GM19463 (cell line): ENCODE measurements around the gene SLX4IP.

Source experiments
- ATAC-seq: cut with Tn5 transposase; IDR thresholded peaks from one replicate; pipeline ENCODE4 v1.9.1; 2021; ENCODE audit warnings: mild to moderate bottlenecking, moderate library complexity; ENCODE audit not compliant: unreplicated experiment

The SLX4IP gene

DNA sequence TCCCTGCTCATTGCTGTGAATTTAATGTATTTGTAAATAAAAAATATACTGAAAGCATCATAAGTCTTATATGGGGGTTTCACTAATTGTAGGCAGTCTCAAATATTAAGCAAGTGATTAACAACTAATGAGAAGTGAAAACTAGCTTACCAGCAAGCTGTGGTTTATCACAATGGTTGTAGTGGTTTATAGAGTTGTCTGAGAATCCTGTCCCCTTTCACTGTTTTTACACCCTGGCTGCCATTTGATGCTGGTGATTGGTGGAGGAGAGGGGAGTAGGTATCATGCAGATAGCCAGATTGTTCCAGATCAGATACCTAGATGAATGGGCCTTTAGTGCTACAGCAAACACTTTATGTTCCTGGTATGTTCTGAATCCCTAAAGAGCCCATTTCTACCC, 7.1 kb upstream of the SLX4IP start:
- peak; percentile 33 for ATAC-seq

DNA sequence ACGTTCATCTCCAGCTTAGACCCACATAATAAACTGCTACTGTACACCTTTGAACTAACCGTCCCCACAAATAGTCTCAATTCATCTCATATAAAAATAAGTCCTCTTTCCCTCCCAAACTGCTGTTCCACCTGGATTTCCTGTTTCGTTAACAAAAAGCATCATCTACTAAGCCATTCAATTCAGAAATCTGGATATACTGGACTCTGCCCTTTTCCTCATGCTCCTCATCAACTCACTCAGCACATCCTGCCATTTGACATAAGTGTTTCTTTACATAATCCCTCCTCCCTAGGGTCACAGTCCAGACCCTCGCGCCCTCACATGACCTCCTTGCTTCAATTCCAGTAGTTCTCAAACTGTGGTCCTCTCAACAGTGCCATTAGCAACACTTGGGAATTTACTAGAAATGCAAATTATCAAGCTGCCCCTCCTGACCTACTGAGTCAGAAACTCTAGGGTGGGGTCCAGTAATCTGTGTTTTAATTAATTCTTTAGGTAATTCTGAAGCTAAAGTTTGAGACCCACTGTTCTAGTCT, 5.6 kb upstream of the SLX4IP start:
- no peak for ATAC-seq

DNA sequence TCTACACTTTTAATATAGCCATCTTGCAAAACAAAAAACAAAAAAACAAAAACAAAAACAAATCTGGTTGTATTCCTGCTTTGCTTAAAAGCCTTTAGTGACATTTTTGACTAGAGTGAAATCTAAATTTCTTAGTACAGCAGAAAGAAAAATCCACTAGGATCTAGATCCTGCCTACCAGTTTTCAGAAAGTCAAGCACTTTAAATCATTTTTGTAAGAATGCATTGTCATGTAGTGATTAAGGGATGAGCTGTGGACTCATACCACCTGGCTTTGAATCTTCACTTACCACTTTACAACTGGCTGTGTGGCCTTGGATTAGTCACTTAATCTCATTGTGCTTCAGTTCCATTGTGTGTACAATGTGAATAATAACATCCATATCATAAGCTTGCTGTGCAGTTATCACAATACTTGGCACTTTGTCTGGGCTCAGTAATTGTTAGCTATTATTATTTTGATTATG, 5.1 kb upstream of the SLX4IP start:
- no peak for ATAC-seq

DNA sequence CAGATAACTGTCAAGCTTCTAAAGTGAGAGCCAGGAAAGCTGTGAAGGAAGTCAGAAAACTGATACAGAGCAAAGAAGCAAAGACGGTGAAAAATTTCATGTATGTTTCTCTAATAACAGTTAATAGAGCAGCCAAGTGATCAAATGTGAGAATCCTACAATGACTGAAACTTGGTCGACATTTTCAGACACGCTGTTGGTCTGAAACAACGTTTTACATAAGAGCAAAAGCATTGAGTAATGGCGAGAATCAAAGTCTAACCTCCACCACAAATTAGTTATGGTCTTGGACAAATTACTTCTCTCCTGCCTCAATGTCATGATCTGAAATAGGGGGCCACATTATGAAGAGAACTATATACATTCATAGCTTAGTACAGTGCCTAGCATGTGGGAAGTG, 4.4 kb upstream of the SLX4IP start:
- ATAC-seq, result no peak

DNA sequence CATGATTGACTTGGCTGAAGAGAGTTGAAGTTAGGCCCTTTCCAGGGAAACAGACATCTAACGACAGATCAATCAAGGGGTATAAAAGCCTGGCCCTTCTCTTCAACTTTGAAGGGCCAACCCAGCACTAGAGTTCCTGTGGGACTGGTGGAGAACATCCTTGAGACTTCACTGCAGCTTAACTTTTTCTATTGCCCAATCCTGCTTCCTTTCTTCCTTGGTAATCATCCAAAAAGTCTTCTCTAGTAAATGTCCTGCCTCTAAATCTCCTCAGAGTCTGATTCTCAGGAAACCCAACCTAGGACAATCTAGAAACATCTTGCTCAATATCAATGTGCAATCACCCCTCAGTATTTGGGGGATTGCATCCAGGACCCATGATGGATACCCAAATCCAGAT, 3.0 kb upstream of the SLX4IP start:
- no peak for ATAC-seq

DNA sequence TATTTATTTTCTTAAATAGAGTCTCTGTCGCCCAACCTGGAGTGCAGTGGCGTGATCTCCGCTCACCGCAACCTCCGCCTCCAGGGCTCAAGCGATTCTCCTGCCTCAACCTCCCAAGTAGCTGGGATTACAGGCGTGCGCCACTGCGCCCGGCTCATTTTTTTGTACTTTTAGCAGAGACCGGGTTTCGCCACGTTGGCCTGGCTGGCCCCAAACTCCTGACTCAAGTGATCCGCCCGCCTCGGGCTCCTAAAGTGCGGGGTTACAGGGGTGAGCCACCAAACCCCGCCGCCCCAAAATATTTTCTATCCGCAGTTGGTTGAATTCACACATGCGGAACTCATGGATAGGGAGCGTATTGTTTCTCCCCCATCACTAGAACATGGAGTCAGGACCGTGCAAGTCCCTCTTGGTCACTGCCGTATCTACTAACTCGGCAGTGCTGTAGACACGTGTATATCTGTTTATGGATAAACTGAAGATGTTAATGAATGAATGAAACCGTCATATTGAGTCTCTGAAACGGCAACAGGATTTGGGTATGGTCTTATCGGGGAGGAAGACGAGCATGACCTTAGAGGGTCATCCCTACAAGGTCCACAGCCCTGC, 2.0 kb upstream of the SLX4IP start:
- ATAC-seq, result no peak

DNA sequence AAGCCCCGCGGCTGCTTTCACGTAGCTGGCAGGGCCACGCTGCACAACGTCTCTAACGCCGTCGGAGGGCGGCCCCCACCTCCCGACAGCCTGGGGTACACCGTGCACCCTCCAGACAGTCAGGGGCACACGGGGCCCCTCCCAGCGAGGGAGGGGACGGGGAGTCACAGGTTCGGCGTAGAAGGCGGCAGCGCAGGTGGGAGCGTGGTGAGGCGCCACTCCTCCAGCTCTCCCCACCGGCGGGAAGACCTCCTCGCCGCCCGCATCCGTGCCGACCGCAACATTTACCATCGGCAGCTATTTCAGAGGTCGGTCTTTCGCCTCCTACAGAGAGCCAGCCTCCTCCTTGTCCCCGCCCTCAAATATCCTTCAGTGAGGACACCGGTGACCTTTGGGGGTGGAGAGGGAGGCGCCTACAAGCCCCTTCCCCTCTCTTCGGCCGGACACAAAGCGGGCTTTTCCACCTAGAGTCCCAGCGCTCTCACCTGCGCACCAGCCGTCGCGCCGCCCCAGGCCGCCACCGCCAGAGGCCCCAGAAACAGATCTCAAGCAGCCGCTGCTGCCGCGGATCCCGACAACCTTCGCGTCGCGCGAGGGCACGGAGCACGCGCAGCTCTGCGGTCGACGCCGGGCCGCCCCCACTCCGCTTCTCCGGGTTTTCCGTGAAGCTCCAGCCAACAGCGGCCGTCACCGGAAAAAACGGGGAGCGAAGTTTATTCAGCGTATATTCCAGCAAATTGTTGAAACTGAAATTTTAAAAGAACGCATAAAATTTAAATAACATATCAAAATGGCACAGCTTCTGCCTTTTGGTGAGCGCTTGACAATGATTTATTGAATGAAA, 1.3 kb upstream of the SLX4IP start, which contains the start of gene MKKS:
Gene MKKS, minus strand, starts transcription at position 600 of the 844 bp plus-strand sequence. CDS start 20,708 bp downstream, outside the sequence.
- ATAC-seq, result peak; percentile 49

DNA sequence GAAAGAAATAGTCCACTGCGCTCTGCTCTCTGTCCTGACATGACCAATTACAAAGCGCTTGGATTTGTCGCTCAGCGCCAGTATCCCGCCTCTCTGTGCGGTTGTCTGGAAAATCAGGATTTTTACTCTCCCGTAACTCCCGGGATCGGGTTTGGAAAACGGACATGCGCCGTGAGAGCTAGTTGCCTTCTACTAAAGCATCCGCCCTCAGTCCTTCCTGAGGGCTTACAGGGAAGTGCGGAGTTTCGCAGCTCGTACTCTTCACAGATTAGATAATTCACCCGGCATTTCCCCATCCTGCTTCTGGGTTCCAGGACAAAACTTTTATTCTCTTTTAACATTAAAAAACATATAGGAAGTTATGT, 656 bp upstream of the SLX4IP start:
- peak; percentile 28 for ATAC-seq

DNA sequence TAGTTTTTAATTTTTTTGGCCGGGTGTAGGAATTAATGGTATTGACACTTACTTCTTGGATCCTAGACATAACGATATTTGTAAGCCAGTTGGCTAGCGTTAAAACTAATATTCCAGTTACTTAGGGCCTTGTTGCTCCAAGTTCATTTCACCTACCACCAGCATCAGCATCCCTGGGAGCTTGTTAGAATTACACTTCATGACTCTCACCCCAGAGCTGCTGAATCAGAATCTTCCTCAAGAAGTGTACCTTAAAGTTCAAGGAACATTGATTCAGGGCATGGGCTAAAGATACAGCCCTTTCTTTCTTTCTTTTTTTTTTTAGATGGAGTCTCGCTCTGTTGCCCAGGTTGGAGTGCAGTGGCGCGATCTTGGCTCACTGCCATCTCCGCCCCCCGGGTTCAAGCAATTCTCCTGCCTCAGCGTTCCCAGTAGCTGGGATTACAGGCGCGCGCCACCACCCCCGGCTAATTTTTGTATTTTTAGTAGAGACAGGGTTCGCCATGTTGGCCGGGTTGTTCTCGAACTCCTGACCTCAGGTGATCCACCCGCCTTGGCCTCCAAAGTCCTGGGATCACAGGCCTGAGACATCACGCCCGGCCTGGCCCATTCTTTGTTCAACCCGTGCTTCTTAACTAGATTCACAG, 1.1 kb downstream of the SLX4IP start:
- no peak for ATAC-seq

DNA sequence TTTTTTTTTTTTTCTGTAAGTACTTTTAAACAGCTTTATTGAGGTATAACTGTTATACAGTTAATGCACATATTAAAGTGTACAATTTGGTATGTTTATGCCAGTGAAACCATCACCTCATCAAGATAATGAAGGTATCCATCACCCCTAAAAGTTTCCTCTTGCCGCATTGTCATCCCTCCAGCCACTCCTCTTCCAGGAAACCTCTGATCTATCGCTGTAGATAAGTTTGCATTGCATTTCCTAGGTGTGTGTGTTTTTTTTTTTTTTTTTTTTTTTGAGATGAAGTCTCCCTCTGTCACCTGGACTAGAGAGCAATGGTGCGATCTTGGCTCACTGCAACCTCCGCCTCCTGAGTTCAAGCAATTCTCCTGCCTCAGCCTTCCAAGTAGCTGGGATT, 3.1 kb downstream of the SLX4IP start:
- no peak for ATAC-seq

DNA sequence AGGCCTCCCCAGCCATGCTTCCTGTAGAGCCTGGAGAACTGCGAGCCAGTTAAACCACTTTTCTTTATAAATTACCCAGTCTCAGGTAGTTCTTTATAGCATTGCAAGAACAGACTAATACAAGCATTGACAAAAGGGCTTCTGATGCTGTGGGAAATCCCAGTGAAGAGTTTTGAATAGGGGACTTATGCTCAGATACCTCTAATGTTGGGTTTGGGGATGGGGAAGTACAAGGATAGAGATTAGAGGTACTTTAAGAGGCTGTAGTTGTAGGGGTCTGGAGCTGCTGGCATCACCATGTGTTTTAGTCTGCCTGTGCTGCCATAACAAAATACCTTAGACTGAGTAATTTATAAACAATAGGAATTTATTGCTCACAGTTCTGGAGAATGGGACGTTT, 8.8 kb downstream of the SLX4IP start:
- ATAC-seq, result no peak

DNA sequence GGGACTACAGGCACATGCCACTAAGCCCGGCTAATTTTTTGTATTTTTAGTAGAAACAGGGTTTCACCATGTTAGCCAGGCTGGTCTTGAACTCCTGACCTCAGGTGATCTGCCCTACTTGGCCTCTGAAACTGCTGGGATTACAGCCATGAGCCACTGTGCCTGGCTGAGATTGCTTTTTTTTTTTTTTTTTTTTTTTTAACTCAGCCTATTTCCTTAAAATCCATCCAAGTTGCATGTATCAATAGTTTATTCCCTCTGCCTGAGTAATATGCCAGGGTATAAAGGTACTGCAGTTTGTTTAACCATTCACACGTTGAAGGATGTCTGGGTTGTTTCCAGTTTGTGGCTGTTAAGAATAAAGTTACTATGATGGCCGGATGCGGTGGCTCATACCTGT, 10.7 kb downstream of the SLX4IP start:
- ATAC-seq, result no peak

DNA sequence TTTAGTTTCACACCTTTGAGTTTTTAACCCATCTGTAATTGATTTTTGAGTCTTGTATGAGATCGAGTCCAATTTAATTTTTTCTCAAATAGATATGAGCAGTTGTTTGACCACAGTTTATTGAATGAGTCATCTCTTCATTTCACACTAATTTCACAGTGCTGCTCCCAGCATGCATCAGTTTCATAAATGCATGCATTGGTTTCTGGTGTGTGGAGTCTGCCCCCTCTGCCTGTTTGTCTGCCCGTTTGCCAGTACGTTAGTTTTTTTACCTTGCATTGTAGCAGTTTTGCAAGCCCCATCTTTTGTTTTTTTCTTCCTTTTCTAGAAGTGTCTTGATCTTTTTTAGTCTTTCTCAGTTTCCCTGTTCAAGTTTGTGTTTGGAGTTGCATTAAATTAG, 11.9 kb downstream of the SLX4IP start:
- ATAC-seq, result peak; percentile 98

DNA sequence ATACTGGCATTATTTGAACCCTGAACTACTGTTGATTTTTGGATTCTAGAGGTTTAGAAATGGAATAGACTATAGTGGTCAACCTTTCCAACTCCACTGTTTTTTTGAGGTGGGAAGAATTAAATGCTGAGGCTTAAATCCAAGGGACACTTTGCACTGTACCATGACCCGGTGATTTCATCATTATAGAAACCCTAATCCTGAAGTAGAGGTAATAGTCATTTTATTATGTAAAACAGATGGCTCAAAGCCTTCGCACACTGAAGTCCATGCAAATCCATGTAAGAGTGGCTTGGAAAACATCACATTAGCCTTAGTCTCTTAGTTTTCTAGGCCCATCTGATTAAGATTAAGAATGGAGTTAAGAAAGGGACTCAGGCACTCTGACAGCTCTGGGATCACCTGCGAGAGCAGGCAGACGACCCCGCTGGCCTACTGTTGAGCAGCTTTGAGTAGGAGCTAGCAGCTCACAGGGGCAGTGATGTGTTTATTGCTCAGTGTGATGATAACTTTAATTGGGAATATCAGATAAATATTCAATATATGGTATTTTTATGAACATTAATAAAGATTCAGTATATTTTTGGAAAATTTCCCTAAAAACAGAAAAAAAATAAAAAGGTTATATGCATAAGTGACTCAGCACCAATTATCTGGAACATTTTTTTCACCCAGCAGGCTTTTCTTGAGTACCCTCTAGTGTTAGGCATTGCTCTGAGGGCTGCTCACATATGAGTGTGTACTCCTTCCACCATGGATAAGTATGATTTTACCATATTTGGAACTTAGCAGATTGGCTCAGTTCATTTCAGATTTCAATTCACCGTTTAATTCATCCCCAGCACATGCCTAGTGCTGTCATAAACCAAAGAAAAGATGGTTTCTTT, 13.4 kb downstream of the SLX4IP start:
- no peak for ATAC-seq

DNA sequence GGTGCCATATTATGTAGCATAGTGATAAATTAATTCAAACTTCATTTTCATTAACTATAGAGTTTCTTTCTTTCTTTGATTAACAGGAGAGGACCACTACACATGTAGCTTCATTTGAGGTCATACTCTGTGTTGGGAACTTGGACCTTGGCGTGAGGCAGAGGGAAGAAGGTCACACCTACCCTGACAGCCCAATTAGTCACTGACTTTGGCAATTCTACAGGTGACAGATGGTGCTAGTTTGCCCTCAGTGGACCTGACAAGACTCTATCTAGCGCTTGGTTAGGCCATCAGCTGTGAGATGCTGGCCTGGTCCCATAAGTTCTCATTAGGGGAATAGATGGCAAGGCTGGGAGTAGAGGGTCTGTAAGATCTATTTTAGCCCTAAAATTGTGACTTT, 14.2 kb downstream of the SLX4IP start:
- ATAC-seq, result no peak

DNA sequence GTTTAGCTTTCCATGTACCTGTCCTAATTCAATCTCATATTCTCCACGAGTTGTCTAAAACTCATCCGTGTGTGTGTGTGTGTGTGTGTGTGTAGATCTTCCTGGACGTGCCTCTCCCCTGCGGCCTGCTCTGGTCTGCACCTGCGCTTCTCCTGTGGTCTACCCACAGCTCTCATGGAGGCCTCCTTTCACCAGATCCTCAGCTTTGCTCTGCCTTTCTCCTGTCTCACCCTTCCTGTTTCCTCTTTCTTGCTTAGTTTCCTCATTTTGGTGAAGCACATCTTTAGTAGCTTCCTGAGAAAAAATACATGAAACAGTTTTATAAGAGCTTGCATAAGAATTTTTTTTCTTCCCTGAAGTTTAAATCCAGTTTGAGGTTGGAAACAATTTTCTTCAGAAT, 18.1 kb downstream of the SLX4IP start:
- peak; percentile 96 for ATAC-seq

DNA sequence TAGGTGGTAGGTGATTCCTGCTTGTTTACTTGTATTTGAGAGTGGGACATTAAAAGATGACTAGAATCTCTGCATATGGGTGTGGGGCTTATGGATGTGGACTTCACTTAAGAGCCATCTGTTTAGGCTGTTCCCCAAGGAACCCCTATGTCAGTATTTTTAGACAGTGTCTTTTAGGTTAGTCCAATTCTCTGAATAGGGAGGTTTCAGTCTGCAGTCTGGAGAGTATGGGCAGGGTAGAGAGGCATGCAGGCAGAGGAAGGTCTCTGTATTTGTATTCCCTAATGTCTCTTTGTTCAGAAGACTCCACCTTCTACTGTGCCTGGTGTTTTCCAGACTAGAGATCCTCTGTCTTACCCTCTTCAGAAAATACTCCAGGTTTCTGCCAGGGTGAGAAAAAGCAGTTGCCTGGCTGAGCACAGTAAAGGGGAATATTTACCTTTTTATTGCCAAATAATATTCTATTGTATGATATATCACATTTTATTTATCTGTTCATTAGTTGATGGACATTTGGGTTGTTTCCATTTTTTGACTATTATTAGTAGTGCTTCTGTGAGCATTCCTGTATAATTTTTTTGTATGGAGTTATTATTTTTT, 19.1 kb downstream of the SLX4IP start:
- ATAC-seq, result peak; percentile 47

DNA sequence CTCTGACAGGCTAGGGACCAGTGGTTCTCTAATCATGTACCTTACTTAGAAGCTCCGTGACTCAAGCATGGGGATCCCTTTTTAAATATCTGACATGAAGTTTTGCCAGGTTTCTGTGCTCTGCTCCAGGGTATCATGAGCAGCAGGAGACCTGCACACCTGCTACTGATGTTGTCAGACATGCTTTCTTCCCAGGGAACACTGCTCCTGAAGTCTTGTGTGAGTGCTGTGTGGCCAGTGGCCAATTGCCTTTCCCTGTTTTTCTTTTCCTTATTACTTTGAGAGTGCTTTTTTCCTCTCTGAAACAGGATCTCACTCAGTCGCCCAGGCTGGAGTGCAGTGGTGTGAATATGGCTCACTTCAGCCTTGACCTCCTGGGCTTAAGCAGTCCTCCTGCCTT, 26.4 kb downstream of the SLX4IP start:
- ATAC-seq, result no peak

DNA sequence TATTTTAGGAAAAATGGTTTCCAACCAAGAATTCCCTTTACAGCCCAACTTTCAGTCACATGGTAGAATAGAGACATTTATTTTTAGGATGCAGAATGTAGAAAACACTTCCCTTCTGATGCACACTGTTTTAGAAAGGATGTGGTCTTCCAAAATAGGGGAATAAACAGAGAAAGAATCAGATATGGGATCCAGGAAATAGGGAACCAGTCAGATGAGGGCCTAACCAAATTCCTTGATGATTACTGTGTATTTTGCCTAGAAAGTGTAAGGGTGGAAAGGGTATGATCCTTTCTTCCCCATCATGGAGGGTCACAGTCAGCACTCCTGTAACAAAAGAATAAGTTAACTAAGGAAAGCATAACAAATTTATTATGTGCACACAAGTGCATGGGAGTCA, 27.4 kb downstream of the SLX4IP start:
- no peak for ATAC-seq

DNA sequence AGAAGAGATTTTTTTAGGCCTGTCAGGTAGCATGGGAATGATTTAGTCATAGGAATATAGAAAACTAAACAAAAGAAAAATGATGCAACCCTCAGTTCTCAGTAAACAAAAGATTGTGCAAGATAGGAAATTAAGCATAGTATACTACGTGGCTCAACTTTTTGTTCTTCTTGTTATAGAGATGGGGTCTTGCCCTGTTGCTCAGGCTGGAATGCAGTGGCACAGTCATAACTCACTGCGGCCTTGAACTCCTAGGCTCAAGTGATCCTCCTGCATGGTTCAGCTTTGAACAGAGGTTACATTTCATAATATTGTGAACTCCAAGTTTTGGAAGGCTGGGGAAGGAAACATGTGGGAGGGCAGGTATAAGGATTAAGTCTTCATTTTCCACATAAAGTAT, 28.5 kb downstream of the SLX4IP start:
- no peak for ATAC-seq
